Natural killer cell treated with Interleukin-12 subunit alpha and Interleukin-12 subunit beta and Interleukin-15 and Interleukin-18, amount 100 ng/mL, for 72 hours (primary cell): Measurements from ENCODE around the gene UNC13C. TPM values are rescaled to one million over a fixed set of nuclear protein-coding genes. Genes with fewer than 3 reads are reported as not detected.

ENCODE experiments used
- ATAC-seq, 2 donors: fragments of 150-1000 bp; cut with Tn5 transposase in 1 of 2; sonication (Bioruptor Pico), chemical (Tn5 transposase) in 1 of 2; 2 replicates each; pipeline ENCODE4 v1.10.0; 2021
- DNase-seq: peaks from one replicate; pipeline ENCODE4 v3.0.0; 2022; ENCODE audit warnings: low spot score
- H3K27ac Mint-ChIP-seq, 2 donors: 1 replicate in 1 of 2; 2 replicates in 1 of 2; pipeline ENCODE4 v1.8.0; 2022; ENCODE audit warnings: mixed read lengths in 2 of 2, mild to moderate bottlenecking in 1 of 2, moderate library complexity in 1 of 2
- H3K27me3 Mint-ChIP-seq, 2 donors: 1 replicate in 1 of 2; 2 replicates in 1 of 2; pipeline ENCODE4 v1.8.0; 2022; ENCODE audit warnings: mixed read lengths in 2 of 2
- H3K36me3 Mint-ChIP-seq: one replicate; pipeline ENCODE4 v1.8.0; 2022; ENCODE audit warnings: mixed read lengths
- H3K4me1 Mint-ChIP-seq, 2 donors: 1 replicate in 1 of 2; 2 replicates in 1 of 2; pipeline ENCODE4 v1.8.0; 2022; ENCODE audit warnings: low read depth in 2 of 2, mixed read lengths in 2 of 2, mild to moderate bottlenecking in 1 of 2
- H3K4me3 Mint-ChIP-seq: one replicate; pipeline ENCODE4 v1.8.0; 2022; ENCODE audit warnings: mixed read lengths
- H3K9me3 Mint-ChIP-seq: 2 replicates; pipeline ENCODE4 v1.8.0; 2022; ENCODE audit warnings: mixed read lengths
- total RNA-seq, 2 donors: library from RNA; stranded (reverse); gene quantifications; one replicate each; pipeline ENCODE4 v1.2.3, GENCODE V29; 2022

Gene UNC13C
- total RNA-seq, 2 donors from 2014 or later: not detected

GRCh38 chr15:54518156-54518882 is 540.1 kb downstream of the UNC13C start:
- H3K36me3 Mint-ChIP-seq: no peaks in the 10 kb centered on the region
- H3K27me3 Mint-ChIP-seq: no peaks in the 10 kb centered on the region
- H3K4me1 Mint-ChIP-seq: peaks cover 27 to 28% of the 10 kb centered on the region in 2 donors
- DNase-seq (no peak), ATAC-seq (no peak)
- no peaks in the 10 kb centered on the region for H3K9me3 Mint-ChIP-seq
- peak overlapping the region in 1 of 2 donors; percentile 66 for H3K27ac Mint-ChIP-seq
- peak overlapping the region; percentile 55 for H3K4me3 Mint-ChIP-seq

- H3K4me1 Mint-ChIP-seq: peaks cover 27 to 28% of the 10 kb centered on the region in 2 donors
- DNase-seq (no peak), ATAC-seq (peak in 1 of 2 donors; percentile 77)
- H3K4me3 Mint-ChIP-seq: peak overlapping the region; percentile 55
- H3K36me3 Mint-ChIP-seq: no peaks in the 10 kb centered on the region
- H3K9me3 Mint-ChIP-seq: no peaks in the 10 kb centered on the region
- no peaks in the 10 kb centered on the region for H3K27me3 Mint-ChIP-seq
- H3K27ac Mint-ChIP-seq: peak overlapping the region; percentile 6 to 66
Observed at GRCh38 chr15:54519577-54519976, 541.3 kb downstream of the UNC13C start.

DNA sequence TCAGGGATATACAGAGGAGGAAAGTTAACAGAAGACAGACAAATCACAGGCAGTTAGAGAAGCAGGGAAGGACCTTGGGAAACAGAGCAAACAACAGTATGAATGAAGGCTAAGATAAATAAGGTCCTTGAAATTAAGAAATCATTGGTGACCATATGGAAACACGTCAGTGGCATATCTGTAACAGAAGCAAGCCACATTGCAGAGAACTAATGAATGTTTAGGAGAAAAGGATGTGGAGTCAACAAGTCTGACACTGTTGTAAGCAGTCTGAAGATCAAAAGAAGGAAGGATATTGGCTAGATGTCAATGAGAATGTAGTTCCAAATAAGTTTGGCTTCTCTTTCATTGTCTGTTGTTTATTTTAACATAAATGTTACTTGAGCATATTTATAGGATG is 542.4 kb downstream of the UNC13C start:
- Mint-ChIP-seq H3K4me1 (peaks cover 27 to 28% of the 10 kb centered on the region in 2 donors), H3K4me3 (no peak overlapping the region), H3K27me3 (no peaks in the 10 kb centered on the region), H3K9me3 (no peaks in the 10 kb centered on the region), H3K36me3 (no peaks in the 10 kb centered on the region), H3K27ac (no peak overlapping the region)
- DNase-seq: no peak
- no peak for ATAC-seq

DNA sequence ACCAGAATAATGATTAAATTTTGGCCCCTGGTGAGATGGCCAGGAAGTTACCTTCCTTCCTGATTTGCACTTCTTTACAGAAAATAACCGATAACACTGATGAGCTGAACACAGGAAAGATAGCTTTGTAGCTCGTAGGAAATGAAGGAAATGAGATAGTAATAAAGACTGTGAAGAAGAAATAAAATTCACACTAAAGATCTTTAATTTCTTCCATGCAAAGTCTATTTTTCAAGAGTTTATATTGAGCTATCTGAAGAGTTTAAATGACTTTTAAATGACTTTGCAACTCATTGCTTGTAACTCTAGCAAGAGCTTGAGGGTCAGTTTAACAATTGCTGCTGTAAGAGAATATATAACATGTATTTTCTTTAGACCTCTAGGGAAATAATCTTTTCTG is 543.0 kb downstream of the UNC13C start:
- no peaks in the 10 kb centered on the region for H3K9me3 Mint-ChIP-seq
- no peaks in the 10 kb centered on the region for H3K27me3 Mint-ChIP-seq
- peaks cover 27 to 28% of the 10 kb centered on the region in 2 donors for H3K4me1 Mint-ChIP-seq
- H3K4me3 Mint-ChIP-seq: no peak overlapping the region
- H3K27ac Mint-ChIP-seq: no peak overlapping the region
- DNase-seq: no peak
- H3K36me3 Mint-ChIP-seq: no peaks in the 10 kb centered on the region
- no peak for ATAC-seq

DNA sequence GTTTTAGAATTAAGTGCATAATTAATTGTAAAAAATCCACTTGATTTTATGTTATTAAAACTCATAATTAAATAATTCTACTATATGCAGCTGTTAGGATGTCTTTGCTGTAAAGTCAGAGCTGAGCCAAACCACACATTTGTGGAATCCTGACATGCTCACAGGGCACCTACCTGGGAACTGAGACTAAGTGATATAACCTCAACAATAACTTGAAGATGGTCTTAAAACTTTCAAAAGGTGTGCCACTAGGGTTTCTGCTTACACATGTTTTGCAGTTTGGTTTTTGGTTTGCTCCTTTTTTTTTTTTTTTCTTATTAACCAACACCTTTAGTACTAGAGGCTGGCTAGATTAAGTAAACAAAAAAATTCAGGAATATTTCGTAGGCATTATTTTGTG is 549.8 kb downstream of the UNC13C start:
- no peak for DNase-seq
- Mint-ChIP-seq H3K9me3 (peaks cover 4% of the 10 kb centered on the region), H3K4me1 (no peaks in the 10 kb centered on the region), H3K36me3 (no peaks in the 10 kb centered on the region), H3K4me3 (no peak overlapping the region), H3K27me3 (no peaks in the 10 kb centered on the region), H3K27ac (no peak overlapping the region)
- no peak for ATAC-seq

- no peak overlapping the region for H3K27ac Mint-ChIP-seq
- no peak overlapping the region for H3K4me3 Mint-ChIP-seq
- no peaks in the 10 kb centered on the region for H3K27me3 Mint-ChIP-seq
- H3K9me3 Mint-ChIP-seq: peaks cover 24% of the 10 kb centered on the region
- no peaks in the 10 kb centered on the region for H3K4me1 Mint-ChIP-seq
- no peak for ATAC-seq
- DNase-seq: no peak
- H3K36me3 Mint-ChIP-seq: peaks cover 7% of the 10 kb centered on the region
Observed at GRCh38 chr15:54540721-54541120, 562.5 kb downstream of the UNC13C start.

GRCh38 chr15:54547491-54547890 is 569.2 kb downstream of the UNC13C start:
- Mint-ChIP-seq H3K9me3 (peaks cover 11% of the 10 kb centered on the region), H3K36me3 (peaks cover 7% of the 10 kb centered on the region), H3K4me3 (no peak overlapping the region), H3K4me1 (no peaks in the 10 kb centered on the region), H3K27ac (no peak overlapping the region), H3K27me3 (no peaks in the 10 kb centered on the region)
- ATAC-seq (no peak), DNase-seq (no peak)

DNA sequence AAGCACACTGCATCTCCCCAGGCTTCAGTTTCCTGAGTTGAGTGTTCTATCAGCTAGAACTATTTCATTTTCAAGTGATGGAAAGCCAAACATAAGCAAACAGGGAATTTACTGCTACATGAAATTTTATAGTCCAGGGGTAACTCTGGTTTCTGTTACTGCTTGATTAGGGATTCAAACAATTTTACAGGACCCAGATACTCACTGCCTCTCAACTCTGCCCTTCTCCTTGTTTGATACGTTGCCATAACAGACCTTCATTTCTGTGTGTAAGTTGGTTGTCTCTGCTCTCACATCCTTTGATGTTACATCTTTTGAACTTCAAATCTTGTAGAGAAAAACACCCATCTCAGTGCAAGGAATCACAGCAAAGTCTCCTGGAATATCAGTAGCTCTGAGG is 572.7 kb downstream of the UNC13C start:
- no peak for DNase-seq
- H3K4me1 Mint-ChIP-seq: no peaks in the 10 kb centered on the region
- peaks cover 1% of the 10 kb centered on the region for H3K9me3 Mint-ChIP-seq
- no peak overlapping the region for H3K4me3 Mint-ChIP-seq
- no peaks in the 10 kb centered on the region for H3K27me3 Mint-ChIP-seq
- ATAC-seq: no peak
- H3K27ac Mint-ChIP-seq: no peak overlapping the region
- H3K36me3 Mint-ChIP-seq: no peaks in the 10 kb centered on the region

DNA sequence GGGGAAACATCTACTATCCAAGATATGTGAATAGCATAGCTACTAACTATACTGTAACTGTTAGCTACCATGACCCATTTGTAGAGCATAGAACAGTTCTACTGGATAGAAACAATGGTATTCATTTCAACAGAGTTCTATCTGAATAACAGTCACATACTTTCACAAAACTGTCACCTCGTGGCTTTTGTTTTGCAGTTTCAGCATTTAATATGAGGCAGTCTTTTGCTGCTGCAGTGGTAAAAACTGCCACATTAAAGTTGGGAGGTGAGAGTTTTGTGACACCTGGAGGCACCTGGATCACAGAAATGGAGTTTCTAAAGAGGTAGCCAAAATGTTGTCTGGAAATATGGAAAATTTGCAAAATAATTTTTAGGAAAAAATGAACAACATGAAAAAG is 578.0 kb downstream of the UNC13C start:
- Mint-ChIP-seq H3K27ac (no peak overlapping the region), H3K4me3 (no peak overlapping the region), H3K9me3 (peaks cover 4% of the 10 kb centered on the region), H3K4me1 (no peaks in the 10 kb centered on the region), H3K36me3 (no peaks in the 10 kb centered on the region), H3K27me3 (no peaks in the 10 kb centered on the region)
- no peak for ATAC-seq
- DNase-seq: no peak

- Mint-ChIP-seq H3K36me3 (no peaks in the 10 kb centered on the region), H3K27ac (no peak overlapping the region), H3K4me1 (no peaks in the 10 kb centered on the region), H3K9me3 (peaks cover 7% of the 10 kb centered on the region), H3K27me3 (peaks cover 0 to 2% of the 10 kb centered on the region in 2 donors), H3K4me3 (no peak overlapping the region)
- DNase-seq (no peak), ATAC-seq (no peak)
Observed at GRCh38 chr15:54559405-54560069, 581.3 kb downstream of the UNC13C start.

DNA sequence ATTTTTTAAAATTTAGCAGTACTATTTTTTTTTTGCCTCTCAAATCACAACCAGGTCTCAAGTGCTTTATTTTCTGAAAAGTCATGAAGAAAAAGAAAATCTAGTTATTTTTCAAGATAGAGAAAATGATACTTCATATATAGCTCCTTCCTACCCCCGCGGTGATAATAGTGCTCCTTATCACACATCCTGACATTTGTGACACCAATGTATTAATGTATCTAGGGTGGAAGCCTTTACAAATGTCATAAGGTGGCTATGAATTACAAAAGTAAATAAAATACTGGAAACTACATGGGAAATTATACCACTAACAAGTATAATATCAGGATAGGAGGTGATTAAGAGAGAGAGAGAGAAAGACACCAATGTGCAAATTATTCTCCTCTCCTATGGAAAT is 582.2 kb downstream of the UNC13C start:
- Mint-ChIP-seq H3K36me3 (no peaks in the 10 kb centered on the region), H3K27ac (no peak overlapping the region)

DNA sequence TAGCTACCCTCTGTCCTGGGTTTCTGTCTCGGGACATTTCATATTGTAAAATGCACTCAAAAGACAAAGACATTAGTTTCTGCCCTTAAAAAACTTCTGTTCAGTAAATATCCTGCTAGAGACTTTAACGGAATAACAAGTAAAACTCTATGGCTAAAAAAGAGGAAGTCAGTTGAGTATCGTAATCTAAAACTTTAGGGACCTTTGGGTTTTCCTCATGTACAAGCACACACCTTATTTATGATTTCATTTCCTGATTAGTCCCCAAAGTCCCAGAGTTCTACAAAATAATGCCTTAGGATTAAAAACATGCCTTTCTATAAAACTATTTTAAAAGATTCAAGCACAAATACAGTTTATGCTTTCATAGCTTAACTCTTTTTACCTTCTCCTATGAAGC is 585.9 kb downstream of the UNC13C start:
- no peak overlapping the region for H3K4me3 Mint-ChIP-seq
- peaks cover 0 to 2% of the 10 kb centered on the region in 2 donors for H3K27me3 Mint-ChIP-seq
- DNase-seq (no peak), ATAC-seq (no peak)
- H3K4me1 Mint-ChIP-seq: no peaks in the 10 kb centered on the region
- H3K27ac Mint-ChIP-seq: no peak overlapping the region
- H3K36me3 Mint-ChIP-seq: no peaks in the 10 kb centered on the region
- peaks cover 3% of the 10 kb centered on the region for H3K9me3 Mint-ChIP-seq

More for the DNA sequence above, 582.2 kb downstream of the UNC13C start:
- ATAC-seq: no peak
- peaks cover 0 to 2% of the 10 kb centered on the region in 2 donors for H3K27me3 Mint-ChIP-seq
- no peak for DNase-seq
- H3K4me3 Mint-ChIP-seq: no peak overlapping the region
- peaks cover 7% of the 10 kb centered on the region for H3K9me3 Mint-ChIP-seq
- H3K4me1 Mint-ChIP-seq: no peaks in the 10 kb centered on the region

- no peak for DNase-seq
- Mint-ChIP-seq H3K4me3 (no peak overlapping the region), H3K27me3 (peaks cover 0 to under 1% of the 10 kb centered on the region in 2 donors), H3K9me3 (peaks cover 9% of the 10 kb centered on the region), H3K27ac (no peak overlapping the region), H3K4me1 (no peaks in the 10 kb centered on the region), H3K36me3 (no peaks in the 10 kb centered on the region)
- no peak for ATAC-seq
Observed at GRCh38 chr15:54566654-54567053, 588.4 kb downstream of the UNC13C start.

DNA sequence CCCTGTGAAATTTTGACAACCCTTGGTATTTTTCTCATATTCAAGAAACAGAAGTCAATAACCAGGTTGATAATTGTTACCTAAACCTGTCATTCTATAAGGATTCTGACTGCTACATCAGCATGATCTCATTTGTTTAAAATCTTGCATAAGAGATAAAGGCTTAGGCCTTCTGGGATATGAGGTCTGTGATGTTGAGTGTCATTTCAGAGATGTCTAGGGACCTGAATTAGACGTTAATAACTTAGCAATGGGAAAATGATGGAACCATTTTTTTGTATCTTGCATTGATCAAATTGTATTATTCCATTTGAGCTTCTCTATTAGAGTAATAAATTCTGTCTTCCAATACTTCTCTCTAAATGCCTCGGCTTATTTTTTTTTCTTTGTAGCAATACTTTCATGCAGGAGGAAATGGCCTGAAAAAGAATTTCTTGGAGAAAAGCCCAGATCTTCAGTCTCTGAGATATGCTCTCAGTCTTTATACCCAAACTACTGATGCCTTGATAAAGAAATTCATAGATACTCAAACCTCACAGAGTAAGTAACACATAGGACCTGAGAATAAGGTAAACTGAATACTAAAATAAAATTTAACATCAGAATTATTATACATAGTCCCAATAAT is 589.3 kb downstream of the UNC13C start:
- DNase-seq (no peak), ATAC-seq (no peak)
- no peaks in the 10 kb centered on the region for H3K4me1 Mint-ChIP-seq
- no peak overlapping the region for H3K27ac Mint-ChIP-seq
- no peaks in the 10 kb centered on the region for H3K27me3 Mint-ChIP-seq
- no peak overlapping the region for H3K4me3 Mint-ChIP-seq
- no peaks in the 10 kb centered on the region for H3K36me3 Mint-ChIP-seq
- H3K9me3 Mint-ChIP-seq: peaks cover 8% of the 10 kb centered on the region
